ENCODE measurements around the gene MID1IP1.

Gene MID1IP1

GRCh38 chrX:38800981-38801845, at the start of gene MID1IP1:
Gene MID1IP1 (plus strand): TSS chrX:38801459. CDS start chrX:38804947, 3,488 bp downstream.
- DNase-seq (ENCODE audit: low spot score), result peak; percentile 91

- peak; percentile 55 for DNase-seq (ENCODE audit: low spot score)
Measured at GRCh38 chrX:38754102-38754790, 47.0 kb upstream of the MID1IP1 start.

GRCh38 chrX:38754818-38755718, 46.2 kb upstream of the MID1IP1 start:
- DNase-seq (ENCODE audit: low spot score), result no peak

- DNase-seq (ENCODE audit: low spot score), result no peak
Measured at GRCh38 chrX:38760883-38761282, 40.4 kb upstream of the MID1IP1 start.

- DNase-seq (ENCODE audit: low spot score), result peak; percentile 34
Measured at GRCh38 chrX:38768079-38768478, 33.2 kb upstream of the MID1IP1 start.

- DNase-seq (ENCODE audit: low spot score), result no peak
Measured at GRCh38 chrX:38770152-38770551, 31.1 kb upstream of the MID1IP1 start.

- DNase-seq (ENCODE audit: low spot score), result no peak
Measured at GRCh38 chrX:38774249-38774648, 27.0 kb upstream of the MID1IP1 start.

GRCh38 chrX:38796946-38797345, 4.3 kb upstream of the MID1IP1 start:
- DNase-seq (ENCODE audit: low spot score), result no peak

- no peak for DNase-seq (ENCODE audit: low spot score)
Measured at GRCh38 chrX:38798956-38799355, 2.3 kb upstream of the MID1IP1 start.

GRCh38 chrX:38799995-38800580, 1.2 kb upstream of the MID1IP1 start:
- DNase-seq (ENCODE audit: low spot score), result no peak

- no peak for DNase-seq (ENCODE audit: low spot score)
Measured at GRCh38 chrX:38803243-38803587, 2.0 kb downstream of the MID1IP1 start.

- peak; percentile 88 for DNase-seq (ENCODE audit: low spot score)
Measured at GRCh38 chrX:38803588-38804431, 2.6 kb downstream of the MID1IP1 start.

- DNase-seq (ENCODE audit: low spot score), result no peak
Measured at GRCh38 chrX:38804432-38804681, 3.1 kb downstream of the MID1IP1 start.

- peak; percentile 41 for DNase-seq (ENCODE audit: low spot score)
Measured at GRCh38 chrX:38804682-38805431, 3.6 kb downstream of the MID1IP1 start.

GRCh38 chrX:38805432-38806389, 4.5 kb downstream of the MID1IP1 start:
- peak; percentile 77 for DNase-seq (ENCODE audit: low spot score)

- DNase-seq (ENCODE audit: low spot score), result no peak
Measured at GRCh38 chrX:38806875-38807621, 5.8 kb downstream of the MID1IP1 start.

GRCh38 chrX:38807873-38808272, 6.6 kb downstream of the MID1IP1 start:
- no peak for DNase-seq (ENCODE audit: low spot score)

- no peak for DNase-seq (ENCODE audit: low spot score)
Measured at GRCh38 chrX:38811515-38812243, 10.4 kb downstream of the MID1IP1 start.
